Neural progenitor cell (in vitro differentiated cells): ENCODE results near the gene PDLIM5.

Source experiments
- CTCF ChIP-seq: fragments of 200-600 bp; sonication (generic); IDR thresholded peaks from 2 replicates; pipeline ENCODE4 v1.5.1; 2017; ENCODE audit warnings: antibody characterized with exemption, mild to moderate bottlenecking
- EZH2 ChIP-seq: fragments of 200-600 bp; sonication (generic); IDR thresholded peaks from 2 replicates; pipeline ENCODE4 v1.6.1; 2017; ENCODE audit warnings: antibody characterized with exemption, mild to moderate bottlenecking, moderate library complexity
- EZH2phosphoT487 ChIP-seq: fragments of 200-600 bp; sonication (generic); IDR thresholded peaks from 2 replicates; pipeline ENCODE4 v1.6.1; 2017; ENCODE audit warnings: antibody characterized with exemption

- no peak for TF ChIP-seq CTCF
- no peak for TF ChIP-seq EZH2
- TF ChIP-seq EZH2phosphoT487, result no peak
Observed at GRCh38 chr4:94567811-94568210, 116.1 kb downstream of the PDLIM5 start.
